Measurements from ENCODE around the gene NDST3.

Gene NDST3

GRCh38 chr4:118171381-118171780 lies 137.1 kb downstream of the NDST3 start:
- no peak for ATAC-seq
- TF ChIP-seq POU6F1 (CRISPR knock-in tag; IDR thresholded peaks at IDR 0.05; ENCODE audit: borderline replicate concordance, low read depth) (no peak), PPARA (CRISPR knock-in tag; IDR thresholded peaks at IDR 0.05; ENCODE audit: borderline replicate concordance) (no peak), ZNF70 (CRISPR knock-in tag; IDR thresholded peaks at IDR 0.05) (no peak), ESRRG (CRISPR knock-in tag; IDR thresholded peaks at IDR 0.05) (no peak), CSDC2 (CRISPR knock-in tag; IDR thresholded peaks at IDR 0.05) (no peak), ARNTL (CRISPR knock-in tag; IDR thresholded peaks at IDR 0.05; ENCODE audit: borderline replicate concordance, low read depth) (no peak), GLIS3 (CRISPR knock-in tag; IDR thresholded peaks at IDR 0.05) (no peak), PATZ1 (CRISPR knock-in tag; IDR thresholded peaks at IDR 0.05; ENCODE audit: borderline replicate concordance) (no peak), ISL1 (CRISPR knock-in tag; IDR thresholded peaks at IDR 0.05) (no peak), ZNF8 (CRISPR knock-in tag; IDR thresholded peaks at IDR 0.05) (no peak)

- no peak for ATAC-seq
- TF ChIP-seq RARB (CRISPR knock-in tag; IDR thresholded peaks at IDR 0.05) (no peak), ZC3H10 (CRISPR knock-in tag; IDR thresholded peaks at IDR 0.05) (no peak), CREB5 (CRISPR knock-in tag; IDR thresholded peaks at IDR 0.05; ENCODE audit: low read depth) (no peak), TSHZ2 (CRISPR knock-in tag; IDR thresholded peaks at IDR 0.05) (no peak), ZFP30 (CRISPR knock-in tag; IDR thresholded peaks at IDR 0.05) (no peak), BACH2 (CRISPR knock-in tag; IDR thresholded peaks at IDR 0.05; ENCODE audit: borderline replicate concordance) (no peak), PPARA (CRISPR knock-in tag; IDR thresholded peaks at IDR 0.05; ENCODE audit: borderline replicate concordance) (no peak), ZNF565 (CRISPR knock-in tag; conservative IDR thresholded peaks at IDR 0.05; ENCODE audit: low read depth) (no peak), CSRNP3 (CRISPR knock-in tag; IDR thresholded peaks at IDR 0.05) (no peak), OSR1 (CRISPR knock-in tag; IDR thresholded peaks at IDR 0.05) (no peak), TCF4 (CRISPR knock-in tag; IDR thresholded peaks at IDR 0.05; ENCODE audit: borderline replicate concordance) (no peak), POU6F1 (CRISPR knock-in tag; IDR thresholded peaks at IDR 0.05; ENCODE audit: borderline replicate concordance, low read depth) (no peak), CSDC2 (CRISPR knock-in tag; IDR thresholded peaks at IDR 0.05) (no peak)
Observed at GRCh38 chr4:118173126-118173525, 138.8 kb downstream of the NDST3 start.
